Hepatocyte (in vitro differentiated cells): ENCODE data around the gene MBD6.
"Not testable (repeated sequence)": the region's sequence is repeated elsewhere in the genome, so short reads cannot be mapped to it uniquely, and the experiment has no call there.

Experiments used
- CTCF ChIP-seq: fragments of 200-600 bp; sonication (generic); IDR thresholded peaks from 2 replicates; pipeline ENCODE4 v1.5.1; 2016; ENCODE audit warnings: antibody characterized with exemption, mild to moderate bottlenecking; ENCODE audit not compliant: poor library complexity
- EZH2 ChIP-seq: fragments of 200-600 bp; sonication (generic); IDR thresholded peaks from 2 replicates; pipeline ENCODE4 v1.6.1; 2016; ENCODE audit warnings: antibody characterized with exemption, mild to moderate bottlenecking, borderline replicate concordance
- EZH2phosphoT487 ChIP-seq: fragments of 200-600 bp; sonication (generic); IDR thresholded peaks from one replicate; pipeline ENCODE4 v1.6.1; 2018; ENCODE audit warnings: antibody characterized with exemption, mild to moderate bottlenecking, low read depth, moderate library complexity; ENCODE audit not compliant: unreplicated experiment, severe bottlenecking

GRCh38 chr12:57502311-57502969 is 20.2 kb upstream of the MBD6 start:
- not testable (repeated sequence) for TF ChIP-seq CTCF, EZH2phosphoT487, EZH2
